Hair follicular keratinocyte (primary cell): Measurements from ENCODE around the gene KARS1. TPM values are rescaled to one million over a fixed set of nuclear protein-coding genes. Genes with fewer than 3 reads are reported as not detected.

Source experiments
- total RNA-seq: library from RNA; depleted of rRNA; stranded (reverse); fragments of >200 nt; gene quantifications from 2 replicates; pipeline ENCODE4 v1.2.3, GENCODE V29; 2015

The KARS1 gene
- 172 and 260 TPM in 2 replicates for total RNA-seq

GRCh38 chr16:75647492-75648264 is at the start of gene KARS1, which contains the start of gene TERF2IP:
Gene KARS1, minus strand, starts transcription at chr16:75647665. Its CDS starts 26 bp downstream, at chr16:75647639.
Gene TERF2IP, plus strand, starts transcription at chr16:75647773. Its CDS starts 110 bp downstream, at chr16:75647883.

GRCh38 chr16:75676909-75677308 is 29.4 kb upstream of the KARS1 start, which contains the start of gene CPHXL2:
Gene CPHXL2, minus strand, starts transcription at chr16:75677009. Its CDS starts 10 bp downstream, at chr16:75676999.

GRCh38 chr16:75622761-75623605 is 24.5 kb downstream of the KARS1 start, which contains the start of gene ADAT1:
Gene ADAT1, minus strand, starts transcription at chr16:75623281. Its CDS starts 2,482 bp downstream, at chr16:75620799.

Other genes starting within 250 kb of the KARS1 start
- 37.4 and 46.0 TPM in 2 replicates for gene CFDP1, start 214.2 kb downstream of the KARS1 start, total RNA-seq
- 14.7 and 16.4 TPM in 2 replicates for gene TMEM170A, start 183.0 kb downstream of the KARS1 start, total RNA-seq
- 1.1 and 3.0 TPM in 2 replicates for gene CHST6, start 152.2 kb downstream of the KARS1 start, total RNA-seq
- 0.08 TPM in 1 of 2 replicates, not detected in the other for gene CHST5, start 111.6 kb downstream of the KARS1 start, total RNA-seq
- 5.3 and 9.3 TPM in 2 replicates for gene TMEM231, start 91.4 kb downstream of the KARS1 start, total RNA-seq
- 49.1 and 51.5 TPM in 2 replicates for gene GABARAPL2, start 81.3 kb downstream of the KARS1 start, total RNA-seq
- gene ADAT1, start 24.4 kb downstream of the KARS1 start, total RNA-seq = 32.0 and 41.5 TPM in 2 replicates
- 38.3 and 38.9 TPM in 2 replicates for gene TERF2IP, start 108 bp upstream of the KARS1 start, total RNA-seq
- not detected in 2 replicates for gene CPHXL2, start 29.3 kb upstream of the KARS1 start, total RNA-seq
- gene DUXB, start 53.8 kb upstream of the KARS1 start, total RNA-seq = not detected in 2 replicates
- not detected in 2 replicates for gene CPHXL, start 78.8 kb upstream of the KARS1 start, total RNA-seq